Hepatocyte (in vitro differentiated cells): Measurements from ENCODE around the gene PHF12. TPM values are rescaled to one million over a fixed set of nuclear protein-coding genes. Genes with fewer than 3 reads are reported as not detected.

Experiments
- DNase-seq: peaks from one replicate; pipeline ENCODE4 v3.0.0-alpha.2; 2016; ENCODE audit warnings: low spot score
- H2AFZ ChIP-seq: fragments of 200-600 bp; sonication (generic); 2 replicates; pipeline ENCODE4 v1.6.0; 2016; ENCODE audit warnings: antibody characterized with exemption, mild to moderate bottlenecking
- H3K27ac ChIP-seq: fragments of 200-600 bp; sonication (generic); 2 replicates; pipeline ENCODE4 v1.5.1; 2016; ENCODE audit warnings: mild to moderate bottlenecking
- H3K27me3 ChIP-seq: fragments of 200-600 bp; sonication (generic); 2 replicates; pipeline ENCODE4 v1.6.1; 2016
- H3K36me3 ChIP-seq: fragments of 200-600 bp; sonication (generic); replicated peaks from 2 replicates; pipeline ENCODE4 v1.5.1; 2016; ENCODE audit warnings: low read depth; ENCODE audit not compliant: insufficient read depth
- H3K4me1 ChIP-seq: fragments of 200-600 bp; sonication (generic); 2 replicates; pipeline ENCODE4 v1.5.1; 2016; ENCODE audit warnings: mild to moderate bottlenecking, moderate library complexity; ENCODE audit not compliant: insufficient read depth
- H3K4me2 ChIP-seq: fragments of 200-600 bp; sonication (generic); 2 replicates; pipeline ENCODE4 v1.6.0; 2016
- H3K4me3 ChIP-seq: fragments of 200-600 bp; sonication (generic); 2 replicates; pipeline ENCODE4 v1.5.1; 2016; ENCODE audit warnings: mild to moderate bottlenecking
- H3K79me2 ChIP-seq: fragments of 200-600 bp; sonication (generic); 2 replicates; pipeline ENCODE4 v1.6.0; 2017; ENCODE audit warnings: mild to moderate bottlenecking
- H3K9me2 ChIP-seq: fragments of 200-600 bp; sonication (generic); replicated peaks from 2 replicates; pipeline ENCODE4 v1.6.0; 2017; ENCODE audit warnings: mild to moderate bottlenecking; ENCODE audit not compliant: insufficient read depth
- H3K9me3 ChIP-seq: fragments of 200-600 bp; sonication (generic); 2 replicates; pipeline ENCODE4 v1.5.1; 2016; ENCODE audit warnings: low read depth, mild to moderate bottlenecking
- H4K20me1 ChIP-seq: fragments of 200-600 bp; sonication (generic); 2 replicates; pipeline ENCODE4 v1.6.0; 2016; ENCODE audit warnings: mild to moderate bottlenecking; ENCODE audit not compliant: insufficient read depth, poor library complexity, severe bottlenecking
- EZH2 ChIP-seq: fragments of 200-600 bp; sonication (generic); IDR thresholded peaks from 2 replicates; pipeline ENCODE4 v1.6.1; 2016; ENCODE audit warnings: antibody characterized with exemption, mild to moderate bottlenecking, borderline replicate concordance
- EZH2phosphoT487 ChIP-seq: fragments of 200-600 bp; sonication (generic); IDR thresholded peaks from one replicate; pipeline ENCODE4 v1.6.1; 2018; ENCODE audit warnings: antibody characterized with exemption, mild to moderate bottlenecking, low read depth, moderate library complexity; ENCODE audit not compliant: unreplicated experiment, severe bottlenecking
- WGBS: methylation state at CpG from one replicate; pipeline ENCODE4 v1.1.6; 2016; ENCODE audit warnings: low lambda C conversion rate; ENCODE audit errors: missing lambda C conversion rate; 5-methylcytosine and 5-hydroxymethylcytosine counted together
- polyA plus RNA-seq: library from polyadenylated mRNA; unstranded; fragments of >200 nt; fragmentation: Nextera tagmentation; extraction: Ambion mirVana; gene quantifications from 2 replicates; pipeline ENCODE4 v1.2.1, GENCODE V29; 2016
- total RNA-seq: library from RNA; depleted of rRNA; stranded (reverse); fragments of >200 nt; gene quantifications from 2 replicates; pipeline ENCODE4 v1.2.3, GENCODE V29; 2014
- TF ChIP-seq, protein P1 (sequence below): fragments of 200-600 bp; sonication (generic); IDR thresholded peaks from 2 replicates; pipeline ENCODE4 v1.5.1; 2016; ENCODE audit warnings: antibody characterized with exemption, mild to moderate bottlenecking; ENCODE audit not compliant: poor library complexity

The PHF12 gene
- total and polyA plus RNA-seq, 2 experiments from 2014 or later: 12.1 to 19.0 TPM

DNA sequence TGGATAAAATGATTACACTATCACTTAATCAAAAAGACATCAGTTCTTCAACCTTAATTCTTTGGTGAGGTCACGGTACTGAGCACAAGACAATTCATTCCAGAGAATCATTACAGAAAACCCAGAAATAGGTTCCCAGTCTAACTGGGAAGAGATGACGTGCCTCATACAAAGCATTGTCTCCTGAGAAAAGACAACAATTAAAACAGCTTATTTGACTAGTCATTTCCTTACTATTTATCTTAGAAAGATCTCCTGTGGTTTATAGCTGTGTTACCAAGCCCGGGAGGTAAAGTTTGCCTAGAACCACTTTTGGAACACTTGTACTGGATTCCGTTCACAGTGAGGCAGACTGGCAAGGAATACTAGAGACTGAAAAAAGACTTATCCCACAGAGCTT is 5.1 kb downstream of the PHF12 start:
- H4K20me1 ChIP-seq: peaks cover 71% of the 10 kb centered on the region
- TF ChIP-seq EZH2 (no peak), EZH2phosphoT487 (no peak)
- H3K79me2 ChIP-seq: peaks cover 98% of the 10 kb centered on the region
- WGBS: 68% methylated on average over 4 of the region's 4 CpGs
- H3K4me3 ChIP-seq: no peak overlapping the region
- peaks cover 21% of the 10 kb centered on the region for H3K4me1 ChIP-seq
- H3K27ac ChIP-seq: peak overlapping the region; percentile 28
- H3K9me2 ChIP-seq: no peaks in the 10 kb centered on the region
- no peaks in the 10 kb centered on the region for H3K27me3 ChIP-seq
- H3K9me3 ChIP-seq: no peaks in the 10 kb centered on the region
- no peak overlapping the region for H2AFZ ChIP-seq
- no peaks in the 10 kb centered on the region for H3K36me3 ChIP-seq
- no peak for DNase-seq
- peak overlapping the region; percentile 10 for H3K4me2 ChIP-seq

DNA sequence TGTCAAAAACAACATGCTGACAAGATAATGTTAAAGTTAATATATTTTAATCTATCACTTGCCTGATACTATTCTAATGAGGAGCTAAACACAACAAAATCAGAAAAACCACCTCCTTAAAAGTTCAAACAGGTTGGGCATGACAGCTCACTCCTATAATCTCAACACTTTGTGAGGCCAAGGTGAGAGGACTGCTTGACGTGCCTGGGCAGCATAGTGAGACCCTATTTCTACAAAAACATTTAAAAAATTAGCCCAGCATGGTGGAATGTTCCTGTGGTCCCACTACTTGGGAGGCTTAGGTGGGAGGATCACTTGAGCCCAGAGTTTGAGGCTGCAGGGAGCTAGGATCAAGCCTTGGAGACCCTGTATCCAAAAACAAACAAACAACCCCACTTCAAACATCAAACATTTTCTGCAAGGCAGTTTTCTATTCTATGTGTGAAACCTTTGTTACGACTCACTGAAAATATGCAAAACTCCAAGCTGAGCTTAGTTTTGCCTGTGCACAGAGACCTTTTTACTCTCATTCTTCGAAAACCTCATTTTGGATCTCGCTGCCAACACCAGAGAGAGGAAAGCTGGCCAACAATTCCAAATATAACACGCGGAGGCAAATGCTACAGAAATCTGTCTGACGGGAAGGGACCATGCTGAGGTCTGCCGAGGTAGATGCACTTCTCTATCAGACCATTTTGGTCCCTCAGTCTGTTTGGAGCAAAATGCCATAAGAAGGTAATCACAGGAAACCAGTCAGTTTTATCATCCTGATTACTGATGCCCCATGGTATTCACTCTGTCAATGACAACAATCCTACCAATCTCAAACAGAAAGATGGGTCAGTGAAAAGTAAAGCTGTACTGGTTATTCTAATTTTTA is 6.2 kb downstream of the PHF12 start:
- Histone ChIP-seq H3K4me1 (peaks cover 21% of the 10 kb centered on the region), H3K4me3 (no peak overlapping the region), H3K79me2 (peaks cover 100% of the 10 kb centered on the region), H3K9me2 (no peaks in the 10 kb centered on the region), H3K36me3 (no peaks in the 10 kb centered on the region), H2AFZ (no peak overlapping the region), H3K27me3 (no peaks in the 10 kb centered on the region), H4K20me1 (peaks cover 82% of the 10 kb centered on the region), H3K4me2 (no peak overlapping the region), H3K9me3 (no peaks in the 10 kb centered on the region), H3K27ac (no peak overlapping the region)
- 93% methylated on average over 8 of the region's 8 CpGs for WGBS
- TF ChIP-seq, protein P1, sequence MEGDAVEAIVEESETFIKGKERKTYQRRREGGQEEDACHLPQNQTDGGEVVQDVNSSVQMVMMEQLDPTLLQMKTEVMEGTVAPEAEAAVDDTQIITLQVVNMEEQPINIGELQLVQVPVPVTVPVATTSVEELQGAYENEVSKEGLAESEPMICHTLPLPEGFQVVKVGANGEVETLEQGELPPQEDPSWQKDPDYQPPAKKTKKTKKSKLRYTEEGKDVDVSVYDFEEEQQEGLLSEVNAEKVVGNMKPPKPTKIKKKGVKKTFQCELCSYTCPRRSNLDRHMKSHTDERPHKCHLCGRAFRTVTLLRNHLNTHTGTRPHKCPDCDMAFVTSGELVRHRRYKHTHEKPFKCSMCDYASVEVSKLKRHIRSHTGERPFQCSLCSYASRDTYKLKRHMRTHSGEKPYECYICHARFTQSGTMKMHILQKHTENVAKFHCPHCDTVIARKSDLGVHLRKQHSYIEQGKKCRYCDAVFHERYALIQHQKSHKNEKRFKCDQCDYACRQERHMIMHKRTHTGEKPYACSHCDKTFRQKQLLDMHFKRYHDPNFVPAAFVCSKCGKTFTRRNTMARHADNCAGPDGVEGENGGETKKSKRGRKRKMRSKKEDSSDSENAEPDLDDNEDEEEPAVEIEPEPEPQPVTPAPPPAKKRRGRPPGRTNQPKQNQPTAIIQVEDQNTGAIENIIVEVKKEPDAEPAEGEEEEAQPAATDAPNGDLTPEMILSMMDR: no peak
- TF ChIP-seq EZH2phosphoT487: no peak
- TF ChIP-seq EZH2: no peak
- no peak for DNase-seq

DNA sequence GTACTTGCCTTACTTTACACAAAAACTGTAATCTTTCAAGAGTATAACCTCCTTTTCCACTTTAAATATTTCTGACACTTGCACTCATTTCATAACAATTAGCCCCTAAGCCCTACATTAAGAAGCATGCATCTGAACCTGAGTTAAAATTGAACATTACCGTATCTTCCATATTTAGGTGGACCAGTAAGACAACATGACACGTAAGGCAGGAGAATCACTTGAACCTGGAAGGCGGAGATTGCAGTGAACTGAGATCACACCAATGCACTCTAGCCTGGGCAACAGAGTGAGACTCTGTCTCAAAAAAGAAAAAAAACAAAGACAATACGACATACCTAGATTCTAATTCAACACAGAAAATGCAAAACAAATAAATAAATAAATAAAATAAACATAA is 7.0 kb downstream of the PHF12 start:
- Histone ChIP-seq H3K4me1 (peaks cover 21% of the 10 kb centered on the region), H2AFZ (no peak overlapping the region), H3K27me3 (no peaks in the 10 kb centered on the region), H3K36me3 (no peaks in the 10 kb centered on the region), H3K27ac (no peak overlapping the region), H3K9me2 (no peaks in the 10 kb centered on the region), H3K79me2 (peaks cover 100% of the 10 kb centered on the region), H4K20me1 (peaks cover 88% of the 10 kb centered on the region), H3K9me3 (no peaks in the 10 kb centered on the region), H3K4me2 (no peak overlapping the region), H3K4me3 (no peak overlapping the region)
- TF ChIP-seq EZH2phosphoT487: no peak
- TF ChIP-seq, protein P1: no peak
- TF ChIP-seq EZH2: no peak
- 89% methylated on average over 4 of the region's 4 CpGs for WGBS
- no peak for DNase-seq

DNA sequence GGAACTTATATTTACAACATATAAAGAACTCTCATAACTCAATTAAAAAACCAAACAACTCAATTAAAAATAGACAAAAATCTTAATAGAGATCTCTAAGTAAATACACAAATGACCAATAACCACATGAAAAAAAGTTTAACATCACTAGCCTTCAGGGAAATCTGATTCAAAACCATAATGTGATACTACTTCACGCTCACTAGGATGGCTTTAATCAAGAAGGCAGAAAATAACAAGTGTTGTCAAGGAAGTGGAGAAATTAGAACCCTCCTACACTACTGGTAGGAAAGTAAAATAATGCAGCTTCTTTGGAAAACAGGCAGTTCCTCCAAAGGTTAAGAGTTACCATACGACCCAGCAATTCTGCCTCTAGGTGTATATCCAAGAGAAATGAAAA is 8.4 kb downstream of the PHF12 start:
- peaks cover 15% of the 10 kb centered on the region for H3K4me1 ChIP-seq
- no peaks in the 10 kb centered on the region for H3K9me2 ChIP-seq
- 93% methylated on average over 2 of the region's 2 CpGs for WGBS
- no peak overlapping the region for H2AFZ ChIP-seq
- H3K9me3 ChIP-seq: no peaks in the 10 kb centered on the region
- no peak overlapping the region for H3K4me3 ChIP-seq
- no peaks in the 10 kb centered on the region for H3K27me3 ChIP-seq
- peaks cover 98% of the 10 kb centered on the region for H4K20me1 ChIP-seq
- no peak overlapping the region for H3K27ac ChIP-seq
- H3K79me2 ChIP-seq: peaks cover 100% of the 10 kb centered on the region
- no peak for DNase-seq
- H3K36me3 ChIP-seq: no peaks in the 10 kb centered on the region
- no peak overlapping the region for H3K4me2 ChIP-seq
- no peak for TF ChIP-seq EZH2
- TF ChIP-seq EZH2phosphoT487: no peak
- TF ChIP-seq, protein P1: no peak
